Transverse colon (tissue), 3 donors: Measurements from ENCODE around the gene PPARGC1A.

ENCODE experiments used
- EP300 ChIP-seq: sonication (generic); formaldehyde crosslinking; IDR thresholded peaks from one replicate; pipeline ENCODE4 v1.6.1; 2017; ENCODE audit warnings: antibody characterized with exemption, low read depth
- POLR2A ChIP-seq: fragments of 450-650 bp; IDR thresholded peaks from one replicate; pipeline ENCODE4 v1.6.1; 2016; ENCODE audit warnings: antibody characterized with exemption, mild to moderate bottlenecking, moderate library complexity
- TF ChIP-seq, protein P1 (sequence below), 5 experiments: fragments of 200-600 bp in 3 of 5; fragments of 450-650 bp in 2 of 5; sonication (generic) in 3 of 5; IDR thresholded peaks; 1 replicate in 2 of 5; 2 replicates in 3 of 5; pipeline ENCODE4 v1.5.1; 2016 to 2017; ENCODE audit warnings: antibody characterized with exemption in 5 of 5, inconsistent platforms in 3 of 5, mild to moderate bottlenecking in 2 of 5, moderate library complexity in 1 of 5

DNA sequence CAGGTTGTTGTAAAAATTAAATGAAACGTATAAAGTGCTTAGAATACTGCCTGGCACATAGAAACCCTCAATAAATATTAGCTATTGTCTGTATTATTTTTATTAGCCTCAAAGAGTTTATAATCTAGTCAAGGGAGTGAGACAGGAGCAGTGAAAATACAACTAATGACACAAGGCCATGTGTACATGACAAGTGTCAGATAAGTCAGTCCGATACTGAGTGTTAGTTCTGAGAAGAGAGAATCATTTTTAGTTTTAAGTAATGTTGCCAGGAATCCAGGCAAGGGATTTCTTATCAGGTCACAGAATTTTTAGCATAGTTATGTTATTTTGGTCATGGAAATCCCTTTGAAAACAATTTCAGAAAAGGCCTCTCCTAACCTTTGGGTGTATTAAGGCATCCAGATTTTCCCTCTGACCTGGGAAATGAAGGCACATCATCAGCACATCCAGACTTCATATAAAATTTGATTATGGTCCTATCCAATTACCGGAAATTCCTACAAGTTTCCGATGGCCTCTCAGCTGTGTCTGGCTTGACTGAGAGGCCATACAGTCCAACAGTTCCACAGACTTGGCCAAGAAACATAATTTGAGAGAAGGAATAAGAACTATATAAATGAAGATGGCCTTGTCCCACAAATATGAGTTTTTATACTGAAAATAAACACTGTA is 35.7 kb downstream of the PPARGC1A start:
- TF ChIP-seq, protein P1, sequence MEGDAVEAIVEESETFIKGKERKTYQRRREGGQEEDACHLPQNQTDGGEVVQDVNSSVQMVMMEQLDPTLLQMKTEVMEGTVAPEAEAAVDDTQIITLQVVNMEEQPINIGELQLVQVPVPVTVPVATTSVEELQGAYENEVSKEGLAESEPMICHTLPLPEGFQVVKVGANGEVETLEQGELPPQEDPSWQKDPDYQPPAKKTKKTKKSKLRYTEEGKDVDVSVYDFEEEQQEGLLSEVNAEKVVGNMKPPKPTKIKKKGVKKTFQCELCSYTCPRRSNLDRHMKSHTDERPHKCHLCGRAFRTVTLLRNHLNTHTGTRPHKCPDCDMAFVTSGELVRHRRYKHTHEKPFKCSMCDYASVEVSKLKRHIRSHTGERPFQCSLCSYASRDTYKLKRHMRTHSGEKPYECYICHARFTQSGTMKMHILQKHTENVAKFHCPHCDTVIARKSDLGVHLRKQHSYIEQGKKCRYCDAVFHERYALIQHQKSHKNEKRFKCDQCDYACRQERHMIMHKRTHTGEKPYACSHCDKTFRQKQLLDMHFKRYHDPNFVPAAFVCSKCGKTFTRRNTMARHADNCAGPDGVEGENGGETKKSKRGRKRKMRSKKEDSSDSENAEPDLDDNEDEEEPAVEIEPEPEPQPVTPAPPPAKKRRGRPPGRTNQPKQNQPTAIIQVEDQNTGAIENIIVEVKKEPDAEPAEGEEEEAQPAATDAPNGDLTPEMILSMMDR (IDR thresholded peaks at IDR 0.05), result no peak
- TF ChIP-seq POLR2A (no peak), EP300 (no peak)
